Common myeloid progenitor, CD34-positive (primary cell): Measurements from ENCODE around the gene ANXA6.
A peak's percentile ranks its signal among the peaks of the same experiment; 100 is the strongest.

Experiments used
- CTCF ChIA-PET: fragments of 350-600 bp; sonication (Branson Sonifier 250); formaldehyde crosslinking; loops from one replicate; lab custom pipeline; 2021; ENCODE audit warnings: antibody characterized with exemption; lab: Charles Lee
- POLR2A ChIA-PET: fragments of 350-600 bp; sonication (Branson Sonifier 250); formaldehyde crosslinking; loops from one replicate; lab custom pipeline; 2021; ENCODE audit warnings: antibody characterized with exemption; lab: Charles Lee
- DNase-seq, 3 donors: peaks; one replicate each; pipeline versions ENCODE4 v3.0.0 to v3.0.0-alpha.2; 2013
- H3K27ac ChIP-seq, 2 experiments: 1 replicate in 1 of 2; 2 replicates in 1 of 2; pipeline ENCODE4 v1.7.0; 2013; ENCODE audit warnings: inconsistent platforms in 2 of 2, low read length in 2 of 2, mild to moderate bottlenecking in 2 of 2, low read depth in 1 of 2, moderate library complexity in 1 of 2; ENCODE audit not compliant: severe bottlenecking in 2 of 2, insufficient read depth in 1 of 2, poor library complexity in 1 of 2
- H3K27me3 ChIP-seq, 5 experiments: replicated peaks in 2 of 5; 1 replicate in 3 of 5; 2 replicates in 2 of 5; pipeline versions ENCODE4 v1.6.1 to v1.7.0; 2013; ENCODE audit warnings: low read length in 4 of 5, mild to moderate bottlenecking in 2 of 5, moderate library complexity in 2 of 5, inconsistent platforms in 1 of 5; ENCODE audit not compliant: insufficient read depth in 5 of 5, control insufficient read depth in 4 of 5
- H3K36me3 ChIP-seq, 4 experiments: 1 replicate in 2 of 4; 2 replicates in 2 of 4; pipeline versions ENCODE4 v1.6.1 to v1.7.0; 2013; ENCODE audit warnings: low read length in 3 of 4, control low read depth in 1 of 4, mild to moderate bottlenecking in 1 of 4; ENCODE audit not compliant: control insufficient read depth in 4 of 4, insufficient read depth in 4 of 4
- H3K4me1 ChIP-seq, 4 experiments: 1 replicate in 3 of 4; 2 replicates in 1 of 4; pipeline versions ENCODE4 v1.6.1 to v1.7.1; 2013; ENCODE audit warnings: low read length in 3 of 4, mild to moderate bottlenecking in 3 of 4, control low read depth in 1 of 4, inconsistent platforms in 1 of 4, moderate library complexity in 1 of 4; ENCODE audit not compliant: control insufficient read depth in 4 of 4, insufficient read depth in 4 of 4; ENCODE audit errors: control extremely low read depth in 1 of 4
- H3K4me3 ChIP-seq, 7 experiments: 1 replicate in 4 of 7; 2 replicates in 3 of 7; pipeline versions ENCODE4 v1.5.1 to v1.7.0; 2013; ENCODE audit warnings: mild to moderate bottlenecking in 7 of 7, low read length in 6 of 7, moderate library complexity in 6 of 7, inconsistent platforms in 2 of 7, low read depth in 2 of 7, control low read depth in 1 of 7; ENCODE audit not compliant: insufficient read depth in 4 of 7, control insufficient read depth in 1 of 7; ENCODE audit errors: extremely low read depth in 1 of 7
- H3K9me3 ChIP-seq, 5 experiments: 1 replicate in 4 of 5; 2 replicates in 1 of 5; pipeline versions ENCODE4 v1.6.1 to v1.7.1; 2013; ENCODE audit warnings: low read length in 4 of 5, mild to moderate bottlenecking in 2 of 5, inconsistent platforms in 1 of 5, low read depth in 1 of 5, moderate library complexity in 1 of 5; ENCODE audit not compliant: control insufficient read depth in 4 of 5, insufficient read depth in 2 of 5; ENCODE audit errors: control extremely low read depth in 1 of 5
- WGBS: methylation state at CpG from one replicate; pipeline ENCODE4 v1.1.5; 2013; ENCODE audit not compliant: insufficient coverage; 5-methylcytosine and 5-hydroxymethylcytosine counted together

The ANXA6 gene

DNA sequence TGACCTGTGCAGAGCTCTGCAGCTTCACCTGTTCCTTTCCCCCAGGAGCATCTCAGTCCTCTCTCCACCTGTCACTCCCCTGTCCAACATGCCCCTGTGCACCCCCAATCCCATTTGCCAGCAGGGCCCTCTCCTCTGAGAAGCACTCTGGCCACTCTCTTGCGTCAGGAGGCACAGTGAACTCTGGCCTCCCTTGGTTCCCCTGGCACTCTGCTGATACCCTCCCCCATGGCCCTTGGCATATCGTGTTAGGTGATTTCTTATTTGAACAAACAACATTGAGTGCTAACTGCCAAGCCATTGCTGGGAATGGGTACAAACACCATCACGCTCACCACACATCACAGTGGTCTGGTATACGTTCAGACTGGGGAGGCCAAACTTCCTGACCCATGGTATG, 55.8 kb downstream of the ANXA6 start:
- CTCF ChIA-PET: interaction anchor here (9.3 to 49.9 kb wide), 2 partner anchors 13 to 33 kb away, joined by 111 to 1757 read pairs; partner anchors contain the start of gene TNIP1
- H3K4me1 ChIP-seq: peaks cover 14 to 49% (median 35%) of the 10 kb centered on the region in 4 experiments
- H3K27me3 ChIP-seq: no peaks in the 10 kb centered on the region
- H3K36me3 ChIP-seq: peaks cover 12 to 57% (median 33%) of the 10 kb centered on the region in 4 experiments
- H3K9me3 ChIP-seq: peaks cover 0 to 8% (median 0%) of the 10 kb centered on the region in 5 experiments
- no peak overlapping the region for H3K4me3 ChIP-seq
- peak overlapping the region in 1 of 2 experiments; percentile 21 for H3K27ac ChIP-seq
- POLR2A ChIA-PET: interaction anchor here (0.7 to 0.9 kb wide), 2 partner anchors 8 to 28 kb away, joined by 3 to 4 read pairs; no protein-coding TSS in a partner anchor
- DNase-seq: no peak
- 100% methylated on average over 2 of the region's 4 CpGs for WGBS

GRCh38 chr5:151101151-151101550, 56.4 kb downstream of the ANXA6 start:
- WGBS: 100% methylated on average over 8 of the region's 9 CpGs
- DNase-seq: no peak
- H3K9me3 ChIP-seq: peaks cover 0 to 8% (median 0%) of the 10 kb centered on the region in 5 experiments
- POLR2A ChIA-PET: interaction anchor here (0.9 kb wide), 1 partner anchor 9 kb away, joined by 3 read pairs; no protein-coding TSS in a partner anchor
- no peaks in the 10 kb centered on the region for H3K27me3 ChIP-seq
- peak overlapping the region in 1 of 2 experiments; percentile 21 for H3K27ac ChIP-seq
- H3K4me3 ChIP-seq: no peak overlapping the region
- H3K36me3 ChIP-seq: peaks cover 12 to 52% (median 31%) of the 10 kb centered on the region in 4 experiments
- CTCF ChIA-PET: interaction anchor here (9.3 to 49.9 kb wide), 2 partner anchors 14 to 33 kb away, joined by 111 to 1757 read pairs; partner anchors contain the start of gene TNIP1
- H3K4me1 ChIP-seq: peaks cover 14 to 53% (median 39%) of the 10 kb centered on the region in 4 experiments

- no peak for DNase-seq
- H3K4me3 ChIP-seq: no peak overlapping the region
- H3K9me3 ChIP-seq: peaks cover 0 to 8% (median 0%) of the 10 kb centered on the region in 5 experiments
- POLR2A ChIA-PET: interaction anchor here (0.9 kb wide), 1 partner anchor 9 kb away, joined by 3 read pairs; no protein-coding TSS in a partner anchor
- H3K36me3 ChIP-seq: peaks cover 12 to 48% (median 30%) of the 10 kb centered on the region in 4 experiments
- peaks cover 14 to 58% (median 43%) of the 10 kb centered on the region in 4 experiments for H3K4me1 ChIP-seq
- no peaks in the 10 kb centered on the region for H3K27me3 ChIP-seq
- H3K27ac ChIP-seq: peak overlapping the region in 1 of 2 experiments; percentile 37
- CTCF ChIA-PET: interaction anchor here (9.3 to 49.9 kb wide), 2 partner anchors 14 to 32 kb away, joined by 111 to 1757 read pairs; partner anchors contain the start of gene TNIP1
- 75% methylated on average over 1 of the region's 4 CpGs for WGBS
Measured at GRCh38 chr5:151100681-151101080, 56.9 kb downstream of the ANXA6 start.

DNA sequence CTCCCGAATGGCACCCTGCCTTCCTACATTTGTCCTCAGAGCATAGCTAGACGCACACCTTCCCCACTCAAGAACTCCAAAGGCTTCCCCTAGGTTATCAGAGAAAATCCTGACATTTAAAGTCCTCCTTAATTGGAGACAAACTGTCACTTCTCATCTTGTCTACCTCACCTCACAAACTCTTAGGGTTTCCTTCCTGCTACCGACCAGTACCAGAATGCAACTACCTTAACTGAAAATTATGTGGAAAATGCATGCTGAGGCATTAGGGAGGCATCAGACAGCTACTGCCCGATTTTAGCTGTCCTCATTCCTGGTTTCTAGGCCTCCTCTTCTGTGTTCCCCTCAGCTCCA, 58.8 kb downstream of the ANXA6 start:
- H3K4me1 ChIP-seq: peaks cover 26 to 77% (median 63%) of the 10 kb centered on the region in 4 experiments
- 44% methylated on average over 3 of the region's 4 CpGs for WGBS
- no peaks in the 10 kb centered on the region for H3K27me3 ChIP-seq
- CTCF ChIA-PET: interaction anchor here (1.4 to 49.9 kb wide), 3 partner anchors 16 to 641 kb away, joined by 3 to 1757 read pairs (median 111); partner anchors contain the start of gene TNIP1
- H3K4me3 ChIP-seq: peak overlapping the region in 3 of 7 experiments; percentile 2 to 32 (median 23)
- peaks cover 7 to 29% (median 20%) of the 10 kb centered on the region in 4 experiments for H3K36me3 ChIP-seq
- H3K27ac ChIP-seq: peak overlapping the region in 1 of 2 experiments; percentile 50
- POLR2A ChIA-PET: interaction anchor here (0.6 to 1.1 kb wide), 5 partner anchors 14 to 631 kb away, joined by 3 to 4 read pairs (median 3); partner anchors contain the start of gene TNIP1
- peaks cover 0 to 8% (median 0%) of the 10 kb centered on the region in 5 experiments for H3K9me3 ChIP-seq
- no peak for DNase-seq

DNA sequence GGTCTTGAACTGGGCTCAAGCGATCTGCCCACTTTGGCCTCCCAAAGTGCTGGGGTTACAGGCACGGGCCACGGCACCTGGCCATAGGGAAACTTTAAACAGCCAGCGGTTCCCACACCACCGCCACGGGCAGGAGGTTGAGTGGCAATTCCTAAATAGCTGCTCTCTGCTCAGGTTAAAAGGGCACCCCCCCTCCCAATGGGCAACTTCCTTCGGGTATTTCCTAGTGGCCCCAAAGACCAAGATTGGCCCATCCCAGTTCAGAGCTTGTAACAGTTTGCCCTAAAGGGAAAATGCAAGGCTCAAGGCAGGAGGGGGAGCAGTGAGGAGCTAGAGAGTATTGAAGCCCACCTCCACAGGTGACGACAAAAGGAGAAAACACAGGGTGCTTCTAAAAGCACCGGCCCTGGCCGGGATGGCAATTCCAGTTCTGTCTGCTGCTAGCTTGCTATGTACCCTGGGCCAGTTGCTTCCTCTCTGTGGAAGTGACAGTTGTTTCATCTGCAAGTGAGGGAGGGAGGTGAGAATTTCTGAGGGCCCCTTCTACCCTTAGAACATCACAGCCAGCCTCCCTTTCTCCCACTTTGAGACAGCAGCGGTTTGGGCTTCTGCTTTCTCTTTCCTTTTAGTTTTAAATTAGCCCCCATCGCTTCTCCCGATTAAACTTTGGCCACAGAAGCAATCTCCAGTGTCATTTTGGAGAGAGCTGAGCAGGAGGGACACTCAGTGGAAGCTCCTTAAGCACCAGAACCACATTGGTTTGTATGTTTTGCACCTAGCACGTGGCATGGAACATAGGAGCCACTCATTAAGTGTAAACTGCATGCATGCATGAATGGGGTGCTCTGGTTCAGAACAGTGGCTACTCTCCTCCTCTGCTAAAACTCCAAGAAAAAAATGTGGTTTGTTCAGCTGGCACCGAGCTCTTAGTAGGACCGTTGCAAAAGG, 59.5 kb downstream of the ANXA6 start:
- Histone ChIP-seq H3K27me3 (no peaks in the 10 kb centered on the region), H3K4me1 (peaks cover 32 to 84% (median 69%) of the 10 kb centered on the region in 4 experiments), H3K36me3 (peaks cover 5 to 23% (median 16%) of the 10 kb centered on the region in 4 experiments), H3K9me3 (peaks cover 0 to 8% (median 0%) of the 10 kb centered on the region in 5 experiments), H3K27ac (peak overlapping the region in 1 of 2 experiments; percentile 50), H3K4me3 (peak overlapping the region in 5 of 7 experiments; percentile 2 to 48 (median 23))
- ChIA-PET CTCF (interaction anchor here (1.4 to 49.9 kb wide), 4 partner anchors 17 to 641 kb away, joined by 3 to 1757 read pairs (median 58); partner anchors contain the start of gene TNIP1), POLR2A (interaction anchor here (0.6 to 1.1 kb wide), 6 partner anchors 17 to 630 kb away, joined by 3 to 9 read pairs (median 4); partner anchors contain the start of gene TNIP1)
- 36% methylated on average over 11 of the region's 16 CpGs for WGBS
- peak in 2 of 3 donors; percentile 71 to 74 for DNase-seq

GRCh38 chr5:151097061-151097460, 60.5 kb downstream of the ANXA6 start:
- POLR2A ChIA-PET: interaction anchor here (0.5 to 1.3 kb wide), 3 partner anchors 16 to 308 kb away, joined by 3 to 9 read pairs (median 4); partner anchors contain the start of gene TNIP1
- 86% methylated on average over 6 of the region's 6 CpGs for WGBS
- peak overlapping the region in 1 of 2 experiments; percentile 44 for H3K27ac ChIP-seq

More at GRCh38 chr5:151097061-151097460, 60.5 kb downstream of the ANXA6 start:
- H3K4me3 ChIP-seq: peak overlapping the region in 1 of 7 experiments; percentile 10
- peak in 2 of 3 donors; percentile 35 to 41 for DNase-seq
- no peaks in the 10 kb centered on the region for H3K27me3 ChIP-seq
- CTCF ChIA-PET: interaction anchor here (2.1 to 49.9 kb wide), 3 partner anchors 18 to 29 kb away, joined by 5 to 1757 read pairs (median 111); partner anchors contain the start of gene TNIP1
- H3K4me1 ChIP-seq: peaks cover 34 to 91% (median 77%) of the 10 kb centered on the region in 4 experiments
- H3K36me3 ChIP-seq: peaks cover 5 to 19% (median 14%) of the 10 kb centered on the region in 4 experiments
- H3K9me3 ChIP-seq: peaks cover 0 to 8% (median 0%) of the 10 kb centered on the region in 5 experiments
